Heart left ventricle (tissue), 16 donors: ENCODE data around the gene NOX5. TPM values are rescaled to one million over a fixed set of nuclear protein-coding genes. Genes with fewer than 3 reads are reported as not detected.
A peak's percentile ranks its signal among the peaks of the same experiment; 100 is the strongest.

Source experiments
- ATAC-seq, 4 donors: fragments of 200-7000 bp; cut with Tn5 transposase; one replicate each; pipeline ENCODE4 v1.9.1; 2020 to 2022; ENCODE audit warnings: moderate library complexity in 4 of 4, mild to moderate bottlenecking in 3 of 4, moderate number of reproducible peaks in 1 of 4
- DNase-seq, 5 donors: peaks; one replicate each; pipeline ENCODE4 v3.0.0-alpha.2; 2020
- H3K27ac ChIP-seq, 12 donors: fragments of 200-600 bp; sonication (generic) in 4 of 12; one replicate each; pipeline versions ENCODE4 v1.5.0 to v1.8.0; 2016 to 2022; ENCODE audit warnings: mild to moderate bottlenecking in 2 of 12
- H3K27me3 ChIP-seq, 9 donors: fragments of 200-600 bp; sonication (generic) in 2 of 9; one replicate each; pipeline versions ENCODE4 v1.5.1 to v1.8.0; 2016 to 2022; ENCODE audit warnings: mild to moderate bottlenecking in 3 of 9
- H3K36me3 ChIP-seq, 9 donors: fragments of 200-600 bp; sonication (generic) in 2 of 9; one replicate each; pipeline versions ENCODE4 v1.5.0 to v1.8.0; 2018 to 2022; ENCODE audit warnings: mild to moderate bottlenecking in 2 of 9
- H3K4me1 ChIP-seq, 12 donors: fragments of 200-600 bp; sonication (generic) in 4 of 12; one replicate each; pipeline versions ENCODE4 v1.5.0 to v1.8.0; 2016 to 2022; ENCODE audit warnings: mild to moderate bottlenecking in 3 of 12
- H3K4me3 ChIP-seq, 12 donors: fragments of 200-600 bp; sonication (generic) in 4 of 12; one replicate each; pipeline versions ENCODE4 v1.5.0 to v1.8.0; 2017 to 2022; ENCODE audit warnings: mild to moderate bottlenecking in 9 of 12, moderate library complexity in 4 of 12
- H3K9me3 ChIP-seq, 12 donors: fragments of 200-600 bp; sonication (generic) in 4 of 12; one replicate each; pipeline versions ENCODE4 v1.5.0 to v1.8.0; 2016 to 2022; ENCODE audit warnings: mild to moderate bottlenecking in 1 of 12
- CTCF ChIP-seq, 12 donors: fragments of 200-600 bp; sonication (generic) in 4 of 12; IDR thresholded peaks; one replicate each; pipeline versions ENCODE4 v1.5.0 to v1.8.0; 2018 to 2022; ENCODE audit warnings: antibody characterized with exemption in 12 of 12, mild to moderate bottlenecking in 5 of 12
- POLR2A ChIP-seq, 2 donors: fragments of 450-650 bp; IDR thresholded peaks; one replicate each; pipeline ENCODE4 v1.6.1; 2017; ENCODE audit warnings: antibody characterized with exemption in 2 of 2, mild to moderate bottlenecking in 2 of 2, moderate library complexity in 2 of 2
- WGBS, 4 donors: extraction: QIAGEN DNeasy Blood & Tissue Kit in 2 of 4; methylation state at CpG; one replicate each; pipeline versions ENCODE4 v1.1.5 to v1.1.7; 2013 to 2018; 5-methylcytosine and 5-hydroxymethylcytosine counted together
- intact Hi-C, 10 donors: fragments of 100-400 bp; cut with DNase I; formaldehyde crosslinking; loops; one replicate each; pipeline versions ENCODE4 v1.11.1 to v1.14.2; 2022
- polyA plus RNA-seq, 2 donors: library from polyadenylated mRNA; stranded (reverse); fragments of 200-250 nt; gene quantifications; one replicate each; pipeline ENCODE4 v1.2.3, GENCODE V29; 2013
- total RNA-seq, 9 donors: library from RNA; depleted of rRNA in 2 of 9; stranded (reverse); fragments of >200 nt in 2 of 9; fragmentation: NEBNext Ultra II Directional in 3 of 9; extraction: Animal tissue kit (Norgen Biotek cat#: 25700) in 3 of 9; gene quantifications; one replicate each; pipeline versions ENCODE4 v1.1.0 to v1.2.4, GENCODE V29; 2016 to 2023
- donor health status: ischemic (EF 13 %, LVEDD 7.1; RV severe dilation, severe dysfunction).
- donor health status: healthy with polysubstance abuse.
- donor health status: DM: no; HTN: yes; CAD: no.
- donor health status: DM: no; HTN: no; CAD: no.
- donor health status: ischemic (EF 25% LVEDD 6.9; RV normal size, moderate dysfunction).
- donor health status: ischemic (EF 25% LVEDD 5.7; RV mildly dilated, moderate dysfunction).
- donor health status: healthy.
- donor health status: DM: yes; HTN: yes; CAD: no.
- donor health status: ischemic (EF 35%, LVEDD 5.7; RV mildly dilated, moderate dysfunction).
- donor health status: nonischemic (EF 11% LVEDD 7.7; RV severe dilation, severe dysfunction).
- donor health status: DM: yes; HTN: yes; CAD: no.
- donor health status: PGD.
- donor health status: ischemic (EF 29% LVEDD 5.4; RV normal size, mild dysfunction).
- donor health status: nonischemic (EF 23%, LVEDD 6.1; RV moderate dilation, normal function).

The NOX5 gene
- total and polyA plus RNA-seq, 11 donors, result 0.02 to 0.29 (median 0.04) TPM; not detected in 6

GRCh38 chr15:68992696-68993095 is 21.8 kb upstream of the NOX5 start:
- no peaks in the 10 kb centered on the region for H3K9me3 ChIP-seq
- DNase-seq (no peak), ATAC-seq (no peak)
- no peaks in the 10 kb centered on the region for H3K36me3 ChIP-seq
- H3K4me1 ChIP-seq, result peaks cover 0 to 31% (median 6%) of the 10 kb centered on the region in 12 donors
- no peak for TF ChIP-seq POLR2A (IDR thresholded peaks at IDR 0.05)
- no peak for TF ChIP-seq CTCF (IDR thresholded peaks at IDR 0.05)
- 92 to 98% (median 97%) methylated on average over 6 of the region's 6 CpGs for WGBS, 4 donors
- H3K27ac ChIP-seq, result no peak overlapping the region
- H3K4me3 ChIP-seq, result no peak overlapping the region
- intact Hi-C loops, result no loop called here
- no peaks in the 10 kb centered on the region for H3K27me3 ChIP-seq

- peaks cover 0 to 31% (median 6%) of the 10 kb centered on the region in 12 donors for H3K4me1 ChIP-seq
- H3K4me3 ChIP-seq, result no peak overlapping the region
- H3K9me3 ChIP-seq, result no peaks in the 10 kb centered on the region
- ATAC-seq (peak in 1 of 4 donors; percentile 12), DNase-seq (no peak)
- no peaks in the 10 kb centered on the region for H3K36me3 ChIP-seq
- intact Hi-C loops, result no loop called here
- H3K27ac ChIP-seq, result no peak overlapping the region
- no peaks in the 10 kb centered on the region for H3K27me3 ChIP-seq
- TF ChIP-seq CTCF (IDR thresholded peaks at IDR 0.05) (no peak), POLR2A (IDR thresholded peaks at IDR 0.05) (no peak)
- WGBS, 4 donors, result 88 to 92% (median 89%) methylated on average over 6 of the region's 6 CpGs
Measured at GRCh38 chr15:68993276-68993675, 21.2 kb upstream of the NOX5 start.

GRCh38 chr15:68994149-68994548 is 20.3 kb upstream of the NOX5 start:
- ATAC-seq (no peak), DNase-seq (no peak)
- no peaks in the 10 kb centered on the region for H3K9me3 ChIP-seq
- H3K4me1 ChIP-seq, result peaks cover 0 to 31% (median 7%) of the 10 kb centered on the region in 12 donors
- no peak overlapping the region for H3K4me3 ChIP-seq
- H3K27ac ChIP-seq, result no peak overlapping the region
- intact Hi-C loops, result no loop called here
- WGBS, 4 donors, result 88 to 95% (median 92%) methylated on average over 2 of the region's 2 CpGs
- H3K27me3 ChIP-seq, result no peaks in the 10 kb centered on the region
- no peaks in the 10 kb centered on the region for H3K36me3 ChIP-seq
- TF ChIP-seq CTCF (IDR thresholded peaks at IDR 0.05) (no peak), POLR2A (IDR thresholded peaks at IDR 0.05) (no peak)

- Histone ChIP-seq H3K27ac (no peak overlapping the region), H3K9me3 (no peaks in the 10 kb centered on the region), H3K4me3 (no peak overlapping the region), H3K36me3 (no peaks in the 10 kb centered on the region), H3K4me1 (peaks cover 0 to 33% (median 15%) of the 10 kb centered on the region in 12 donors), H3K27me3 (no peaks in the 10 kb centered on the region)
- ATAC-seq, result no peak
- no peak for TF ChIP-seq CTCF (IDR thresholded peaks at IDR 0.05)
- TF ChIP-seq POLR2A (IDR thresholded peaks at IDR 0.05), result no peak
- DNase-seq, result no peak
- WGBS, 4 donors, result 91 to 92% (median 91%) methylated on average over 9 of the region's 9 CpGs
- intact Hi-C loops, result no loop called here
Measured at GRCh38 chr15:68994981-68995761, 19.3 kb upstream of the NOX5 start.
